BJ (cell line): ENCODE measurements around the gene GOT2. TPM values are rescaled to one million over a fixed set of nuclear protein-coding genes. Genes with fewer than 3 reads are reported as not detected.
"Not testable (repeated sequence)": the region's sequence is repeated elsewhere in the genome, so short reads cannot be mapped to it uniquely, and the experiment has no call there.

Experiments
- CTCF ChIA-PET: fragments of 350-600 bp; formaldehyde crosslinking; extraction: SDS; loops from one replicate; lab custom pipeline; 2021; ENCODE audit warnings: antibody characterized with exemption, inconsistent platforms; lab: Yijun Ruan, JAX
- POLR2A ChIA-PET: fragments of 300-600 bp; sonication (Branson Sonifier 250); formaldehyde crosslinking; extraction: SDS; loops from one replicate; lab custom pipeline; 2021; ENCODE audit warnings: antibody characterized with exemption; lab: Charles Lee
- DNase-seq: peaks from one replicate; pipeline ENCODE4 v3.0.0-alpha.2; 2011; ENCODE audit warnings: low read depth
- H3K27me3 ChIP-seq: 2 replicates; pipeline ENCODE4 v1.6.0; 2011; ENCODE audit warnings: low read length; ENCODE audit not compliant: control insufficient read depth, insufficient read depth
- H3K36me3 ChIP-seq: 2 replicates; pipeline ENCODE4 v1.5.1; 2011; ENCODE audit warnings: low read length; ENCODE audit not compliant: control insufficient read depth, insufficient read depth
- H3K4me3 ChIP-seq: 2 replicates; pipeline ENCODE4 v1.5.1; 2011; ENCODE audit warnings: low read depth, mild to moderate bottlenecking, control low read depth, low read length
- CTCF ChIP-seq: IDR thresholded peaks from 2 replicates; pipeline ENCODE4 v1.5.1; 2011; ENCODE audit warnings: low read depth, mild to moderate bottlenecking, control low read depth, inconsistent platforms, low read length, moderate library complexity; ENCODE audit not compliant: insufficient read depth
- polyA plus RNA-seq: library from polyadenylated mRNA; depleted of rRNA; stranded (reverse); fragments of >200 nt; gene quantifications from 2 replicates; pipeline ENCODE4 v1.2.3, GENCODE V29; 2011

The GOT2 gene
- polyA plus RNA-seq, 1 experiment, result 72.8 TPM

- TF ChIP-seq CTCF, result no peak
- POLR2A ChIA-PET, result no interaction called here
- Histone ChIP-seq H3K27me3 (no peaks in the 10 kb centered on the region), H3K36me3 (no peaks in the 10 kb centered on the region), H3K4me3 (no peak overlapping the region)
- DNase-seq, result no peak
- CTCF ChIA-PET, result interaction anchor here (0.6 to 0.9 kb wide), 3 partner anchors 9 to 212 kb away, joined by 3 to 4 read pairs (median 3); partner anchors contain the start of gene SLC38A7
Measured at GRCh38 chr16:58699151-58699550, 35.0 kb downstream of the GOT2 start.

- CTCF ChIA-PET, result no interaction called here
- no peaks in the 10 kb centered on the region for H3K36me3 ChIP-seq
- POLR2A ChIA-PET, result no interaction called here
Measured at GRCh38 chr16:58695368-58695767, 38.7 kb downstream of the GOT2 start.

GRCh38 chr16:58692450-58692849 lies 41.7 kb downstream of the GOT2 start:
- TF ChIP-seq CTCF, result no peak
- CTCF ChIA-PET, result no interaction called here
- H3K36me3 ChIP-seq, result no peaks in the 10 kb centered on the region
- no peak overlapping the region for H3K4me3 ChIP-seq
- H3K27me3 ChIP-seq, result no peaks in the 10 kb centered on the region
- POLR2A ChIA-PET, result no interaction called here
- no peak for DNase-seq

More at GRCh38 chr16:58695368-58695767, 38.7 kb downstream of the GOT2 start:
- no peak overlapping the region for H3K4me3 ChIP-seq
- DNase-seq, result no peak
- TF ChIP-seq CTCF, result no peak
- no peaks in the 10 kb centered on the region for H3K27me3 ChIP-seq

- DNase-seq, H3K4me3 ChIP-seq, H3K27me3 ChIP-seq, H3K36me3 ChIP-seq, POLR2A ChIA-PET: not testable (repeated sequence)
- CTCF ChIA-PET, result interaction anchor here (0.6 kb wide), 1 partner anchor 350 kb away, joined by 3 read pairs; no protein-coding TSS in a partner anchor
Measured at GRCh38 chr16:58686985-58687706, 47.0 kb downstream of the GOT2 start.

- POLR2A ChIA-PET, result no interaction called here
- no peak for TF ChIP-seq CTCF
- no peaks in the 10 kb centered on the region for H3K27me3 ChIP-seq
- peaks cover 3% of the 10 kb centered on the region; the same call in 1 of the 2 replicates for H3K36me3 ChIP-seq
- no peak overlapping the region for H3K4me3 ChIP-seq
- CTCF ChIA-PET, result interaction anchor here (0.6 to 1.8 kb wide), 5 partner anchors 14 to 173 kb away, joined by 3 to 7 read pairs (median 4); no protein-coding TSS in a partner anchor
- DNase-seq, result no peak
Measured at GRCh38 chr16:58685084-58685449, 49.0 kb downstream of the GOT2 start.
